BLaER1 (cell line): ENCODE results near the gene ELF5.

Experiments
- H3K27ac ChIP-seq: shearing (Covaris generic); formaldehyde crosslinking; 2 replicates; pipeline ENCODE4 v1.8.1; 2022
- H3K27me3 ChIP-seq: shearing (Covaris generic); formaldehyde crosslinking; 2 replicates; pipeline ENCODE4 v1.8.1; 2022
- H3K36me3 ChIP-seq: shearing (Covaris generic); formaldehyde crosslinking; 2 replicates; pipeline ENCODE4 v1.8.1; 2022
- H3K4me1 ChIP-seq: shearing (Covaris generic); formaldehyde crosslinking; 2 replicates; pipeline ENCODE4 v1.8.1; 2022
- H3K4me2 ChIP-seq: shearing (Covaris generic); formaldehyde crosslinking; 2 replicates; pipeline ENCODE4 v1.8.1; 2022
- H3K4me3 ChIP-seq: shearing (Covaris generic); formaldehyde crosslinking; 2 replicates; pipeline ENCODE4 v1.8.1; 2022
- H3K9ac ChIP-seq: shearing (Covaris generic); formaldehyde crosslinking; 2 replicates; pipeline ENCODE4 v1.8.1; 2022
- H3K9me3 ChIP-seq: shearing (Covaris generic); formaldehyde crosslinking; 2 replicates; pipeline ENCODE4 v1.8.1; 2022
- H4K20me1 ChIP-seq: shearing (Covaris generic); formaldehyde crosslinking; 2 replicates; pipeline ENCODE4 v1.8.1; 2022
- Cebpa-rat ChIP-seq: shearing (Covaris generic); IDR thresholded peaks from 2 replicates; pipeline ENCODE4 v1.8.1; 2022

ELF5 gene

GRCh38 chr11:34432822-34433221 is 80.8 kb downstream of the ELF5 start:
- Histone ChIP-seq H3K4me2 (no peak overlapping the region), H3K27me3 (no peaks in the 10 kb centered on the region), H3K9ac (no peak overlapping the region), H3K9me3 (no peaks in the 10 kb centered on the region), H3K4me1 (peaks cover 4% of the 10 kb centered on the region), H4K20me1 (no peaks in the 10 kb centered on the region), H3K27ac (no peak overlapping the region), H3K4me3 (no peak overlapping the region), H3K36me3 (no peaks in the 10 kb centered on the region)
- TF ChIP-seq Cebpa-rat: no peak

GRCh38 chr11:34431979-34432378 is 81.6 kb downstream of the ELF5 start:
- H3K4me3 ChIP-seq: no peak overlapping the region
- no peaks in the 10 kb centered on the region for H3K36me3 ChIP-seq
- H3K4me2 ChIP-seq: no peak overlapping the region
- no peak overlapping the region for H3K9ac ChIP-seq
- no peak overlapping the region for H3K27ac ChIP-seq
- H3K27me3 ChIP-seq: no peaks in the 10 kb centered on the region
- TF ChIP-seq Cebpa-rat: no peak
- H3K4me1 ChIP-seq: no peaks in the 10 kb centered on the region
- H4K20me1 ChIP-seq: no peaks in the 10 kb centered on the region
- no peaks in the 10 kb centered on the region for H3K9me3 ChIP-seq
